OCI-M1 (cell line): ENCODE measurements around the gene F11.
"Not testable (repeated sequence)": the region's sequence is repeated elsewhere in the genome, so short reads cannot be mapped to it uniquely, and the experiment has no call there.

Experiments used
- DNase-seq: peaks from one replicate; lab custom pipeline; 2025; lab: John Stamatoyannopoulos, UW

The F11 gene

GRCh38 chr4:186298031-186298647 lies 32.1 kb downstream of the F11 start:
- DNase-seq = no peak

DNA sequence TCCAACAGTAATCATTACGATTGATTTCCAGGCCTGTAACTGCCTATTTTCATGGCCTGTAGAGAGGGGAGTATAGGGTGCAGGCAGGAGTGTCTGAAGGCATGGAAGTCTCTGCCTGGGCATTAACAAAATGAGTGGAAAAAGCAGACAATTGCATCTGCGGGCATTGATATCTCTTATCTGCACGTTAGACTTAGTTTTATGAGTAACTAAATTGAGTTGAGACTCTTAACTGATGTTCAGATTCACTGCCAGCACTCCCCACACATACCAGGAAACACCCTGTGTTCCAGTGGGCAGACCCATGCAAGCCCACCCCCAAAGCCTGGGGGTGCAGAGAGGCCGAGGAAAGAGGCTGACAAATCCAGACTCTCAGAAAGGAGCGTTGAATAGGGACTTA lies 33.3 kb downstream of the F11 start:
- DNase-seq = peak; percentile 20

DNA sequence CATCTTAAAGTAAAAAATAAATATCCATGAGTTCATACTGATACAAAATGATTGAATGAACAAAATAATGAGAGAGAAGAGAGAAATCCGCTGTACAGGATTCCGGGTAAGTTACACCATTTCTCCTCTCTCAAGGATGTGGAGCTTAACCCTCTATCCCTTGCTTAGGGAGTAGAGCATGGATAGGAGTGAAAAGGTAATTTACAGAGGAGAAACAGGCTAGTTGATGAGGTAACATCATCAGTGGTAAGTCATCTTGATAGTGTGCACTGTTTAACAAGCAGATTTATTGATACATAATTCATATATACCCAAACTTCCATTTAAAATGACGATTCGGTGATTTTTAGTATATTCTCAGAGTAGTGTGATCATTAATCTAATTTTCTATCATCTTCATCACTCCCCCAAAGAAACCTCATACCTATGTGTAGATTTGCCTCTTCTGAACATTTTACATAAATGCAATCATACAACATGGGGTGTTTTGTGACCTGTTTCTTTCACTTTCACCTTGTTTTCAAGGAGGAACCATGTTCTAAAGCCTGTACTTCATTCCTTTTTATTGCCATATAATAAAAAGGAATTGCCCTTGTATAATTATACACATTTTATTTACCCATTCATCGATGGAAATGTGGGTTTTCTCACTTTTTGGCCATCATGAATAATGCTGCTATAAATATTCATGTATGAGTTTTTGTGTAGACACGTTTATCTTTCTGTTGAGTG lies 34.8 kb downstream of the F11 start:
- DNase-seq = no peak

DNA sequence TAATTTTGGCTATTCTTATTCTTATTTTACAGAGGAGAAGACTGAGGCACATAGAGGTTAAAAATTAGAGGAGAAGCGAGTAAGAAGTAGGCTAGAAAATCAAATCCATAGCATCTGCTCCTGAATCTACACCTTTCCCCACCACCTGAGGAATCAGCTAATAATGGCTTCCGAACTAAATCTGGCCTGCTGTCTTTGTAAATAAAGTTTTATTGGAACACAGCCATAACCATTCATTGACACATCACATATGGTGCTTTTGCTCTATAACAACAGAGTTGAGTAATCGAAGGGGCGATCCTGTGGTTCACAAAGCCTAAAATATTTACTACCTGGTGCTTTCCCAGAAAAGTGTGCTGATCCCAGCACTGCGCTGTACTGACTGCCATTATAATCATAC lies 38.2 kb downstream of the F11 start:
- no peak for DNase-seq

DNA sequence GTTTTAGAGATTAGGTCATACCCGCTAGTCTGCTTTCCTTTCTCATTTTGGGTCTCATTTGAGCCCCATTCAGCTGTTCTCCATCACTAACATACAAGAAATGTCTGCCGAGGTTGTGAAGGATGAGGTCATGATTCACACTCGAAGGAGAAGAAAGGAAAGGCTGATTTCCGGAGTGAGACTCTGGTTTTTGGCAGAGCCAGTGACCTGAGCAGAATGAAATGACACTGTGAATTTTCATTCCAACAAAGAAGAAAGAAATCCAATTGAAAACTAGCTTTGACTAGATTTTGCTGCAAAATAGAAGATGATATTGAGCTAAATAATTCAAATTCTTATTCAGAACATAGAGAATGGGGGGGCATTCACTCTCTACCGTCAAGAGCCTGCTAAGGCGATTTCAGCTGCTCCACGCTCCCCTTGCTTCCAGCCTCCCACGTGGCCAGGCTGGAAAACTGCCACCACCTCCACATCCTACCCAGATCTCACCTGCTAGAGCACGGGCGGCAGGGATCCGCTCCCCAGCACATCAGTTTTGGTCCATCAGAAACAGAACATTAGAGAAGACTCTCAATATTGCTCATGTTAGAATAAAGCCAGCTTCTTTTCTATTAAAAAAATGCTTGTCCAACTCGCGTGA lies 39.0 kb downstream of the F11 start:
- no peak for DNase-seq

- DNase-seq = no peak
These were observed 41.5 kb downstream of the F11 start for GRCh38 chr4:186307497-186307896.

DNA sequence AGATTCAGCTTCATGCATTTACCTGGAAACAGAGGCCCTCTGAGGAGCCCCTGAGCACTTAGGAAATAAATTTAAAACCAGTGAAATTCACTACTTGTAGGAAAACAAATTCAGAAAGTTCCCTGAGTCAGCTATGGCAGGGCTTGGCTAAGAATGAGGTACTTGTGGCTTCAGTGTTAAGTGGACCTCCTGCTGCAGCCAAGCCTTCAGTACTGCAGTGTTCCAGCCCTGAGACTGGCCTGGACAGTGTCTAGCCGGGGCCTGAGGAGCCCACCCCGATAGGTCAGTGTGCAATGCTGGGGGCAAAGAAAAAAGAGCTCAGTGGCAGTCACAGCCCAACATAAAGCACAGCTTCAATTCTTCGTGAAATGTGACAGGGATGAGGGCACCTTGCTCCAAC lies 41.9 kb downstream of the F11 start:
- DNase-seq = no peak

GRCh38 chr4:186318481-186318880 lies 52.5 kb downstream of the F11 start:
- no peak for DNase-seq

- DNase-seq = not testable (repeated sequence)
These were observed 58.7 kb downstream of the F11 start for GRCh38 chr4:186324660-186325059.

GRCh38 chr4:186326391-186326790 lies 60.4 kb downstream of the F11 start:
- DNase-seq = no peak

- DNase-seq = no peak
These were observed 63.4 kb downstream of the F11 start for GRCh38 chr4:186329372-186329771.

DNA sequence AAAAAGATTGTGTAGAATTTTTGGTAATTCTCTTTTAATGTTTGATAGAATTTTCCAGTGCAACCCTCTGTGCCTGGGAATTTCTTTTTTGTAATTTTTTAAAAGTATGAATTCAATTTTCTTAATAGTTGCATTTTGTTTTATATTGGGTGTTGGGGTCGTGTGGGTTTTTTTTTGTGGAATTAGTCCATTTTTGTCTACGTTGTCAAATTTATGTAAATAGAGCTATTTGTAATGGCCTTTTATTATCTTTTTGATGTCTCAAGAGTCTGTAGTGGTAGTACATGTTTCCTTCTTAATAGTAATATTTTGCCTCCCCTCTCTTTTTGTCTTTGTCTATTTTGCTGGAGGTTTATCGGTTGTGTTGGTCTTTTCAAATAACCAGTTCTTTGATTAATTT lies 64.4 kb downstream of the F11 start:
- DNase-seq = no peak

DNA sequence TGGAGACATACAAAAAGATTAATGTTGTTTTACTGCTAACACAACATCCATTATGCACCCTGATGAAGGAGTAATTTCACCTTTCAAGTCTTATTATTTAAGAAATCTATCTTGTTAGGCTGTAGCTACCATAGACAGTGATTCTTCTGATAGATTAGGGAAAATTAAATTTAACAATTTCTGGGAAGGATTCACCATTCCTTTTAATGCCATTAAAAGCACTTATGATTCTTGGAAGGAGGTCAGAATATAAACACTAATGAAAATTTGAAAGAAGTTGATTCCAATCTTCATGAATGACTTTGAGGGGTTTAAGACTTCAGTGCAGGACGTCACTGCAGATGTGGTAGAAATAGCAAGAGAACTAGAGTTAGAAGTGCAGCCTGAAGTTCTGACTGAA lies 69.8 kb downstream of the F11 start:
- DNase-seq = no peak
